Measurements from ENCODE around the gene GAS2L2.

Gene GAS2L2

DNA sequence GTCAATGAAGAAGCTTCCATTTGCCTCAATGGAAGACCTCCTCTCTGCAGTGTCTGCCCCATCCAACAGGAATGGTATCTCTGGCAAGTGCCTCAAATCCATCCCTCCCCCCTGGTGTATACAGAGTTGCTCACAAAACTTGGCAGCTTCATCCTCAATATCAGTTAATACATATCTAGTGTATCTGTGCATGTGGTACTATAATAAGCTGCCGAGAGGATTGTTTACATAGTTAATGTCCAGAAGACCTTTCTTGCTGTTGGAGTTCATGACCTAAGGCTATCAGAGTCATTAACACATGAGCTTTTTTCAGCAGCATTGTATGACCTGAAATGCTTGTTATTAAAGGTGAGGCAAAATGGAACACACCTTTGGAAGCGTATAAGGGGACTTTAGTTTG, 35.6 kb downstream of the GAS2L2 start:
- TF ChIP-seq CTCF (IDR thresholded peaks at IDR 0.05) = no peak

DNA sequence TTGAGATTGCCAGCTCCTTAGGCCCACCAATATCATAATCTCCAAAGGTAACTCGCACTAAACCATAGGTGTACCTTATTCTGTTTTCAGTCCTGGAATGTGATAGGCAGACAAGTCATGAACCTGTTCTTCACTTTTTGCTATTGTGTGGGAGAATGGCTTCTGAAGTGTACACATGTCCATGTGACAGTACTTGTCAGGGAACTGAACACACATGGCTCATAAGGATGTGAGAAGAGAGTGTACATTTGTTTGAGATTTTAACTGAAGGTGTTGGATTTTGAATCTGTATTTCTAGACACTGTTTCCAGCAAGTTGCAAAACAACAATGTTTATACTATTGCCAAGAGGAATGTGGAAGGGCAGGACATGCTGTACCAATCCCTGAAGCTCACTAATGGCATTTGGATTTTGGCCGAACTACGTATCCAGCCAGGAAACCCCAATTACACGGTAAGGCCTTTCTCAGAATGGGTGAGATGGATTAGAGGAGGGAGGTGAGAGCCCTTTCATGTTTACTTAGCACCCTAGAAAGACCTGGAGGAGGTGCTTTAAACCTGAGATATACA, 36.1 kb downstream of the GAS2L2 start:
- no peak for TF ChIP-seq CTCF (IDR thresholded peaks at IDR 0.05)

GRCh38 chr17:35716173-35716572, 36.9 kb downstream of the GAS2L2 start:
- TF ChIP-seq CTCF (IDR thresholded peaks at IDR 0.05) = no peak

GRCh38 chr17:35715416-35715815, 37.6 kb downstream of the GAS2L2 start:
- TF ChIP-seq CTCF (IDR thresholded peaks at IDR 0.05) = no peak

DNA sequence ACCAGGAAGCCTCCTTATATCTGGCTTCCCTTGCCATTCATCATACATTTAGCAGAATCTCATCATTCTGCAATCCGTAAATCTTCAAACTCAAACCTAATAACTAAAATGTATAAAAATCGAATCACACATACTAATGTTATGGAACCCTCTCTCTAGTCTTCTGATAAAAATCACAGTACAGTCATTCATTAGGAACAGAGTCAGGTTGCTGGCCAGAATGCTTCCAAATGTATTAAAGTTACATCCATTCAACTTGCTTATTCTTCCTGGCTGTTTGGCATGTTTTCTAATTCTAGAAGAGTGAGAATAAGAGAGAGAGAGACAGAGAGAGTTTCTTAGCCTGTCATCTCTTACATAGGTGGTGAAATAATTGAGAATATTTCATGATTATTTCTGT, 38.1 kb downstream of the GAS2L2 start:
- no peak for TF ChIP-seq CTCF (IDR thresholded peaks at IDR 0.05)

DNA sequence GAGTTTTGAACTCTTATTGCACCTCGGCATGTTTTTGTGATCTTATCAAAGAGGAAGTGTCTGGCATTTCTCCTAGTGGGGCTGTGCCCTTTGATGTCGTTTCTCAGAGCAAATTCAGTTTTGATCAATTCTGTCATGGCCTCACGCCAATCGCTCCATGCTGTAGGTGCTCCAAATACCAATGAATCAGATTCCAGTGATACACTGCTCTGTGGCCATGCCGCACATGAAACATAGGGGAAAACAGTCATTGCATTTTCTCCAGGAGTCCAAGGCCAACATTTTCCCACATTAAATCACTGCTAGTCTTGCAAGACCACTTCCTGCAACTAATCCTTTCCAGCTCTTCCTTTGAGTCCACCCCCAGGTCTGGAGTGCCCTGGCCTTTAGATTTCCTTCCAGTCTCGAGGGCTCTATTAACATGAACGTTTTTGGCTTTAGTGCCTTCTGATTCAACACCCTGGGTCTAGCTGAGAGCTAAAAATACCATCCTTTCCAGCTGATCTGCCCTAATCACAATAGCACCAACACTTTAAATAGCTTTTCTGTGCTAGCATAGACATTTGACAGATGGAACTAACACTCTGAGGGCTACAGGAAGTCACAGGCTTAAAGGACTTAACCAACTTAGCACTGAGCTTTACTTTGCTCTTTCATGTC, 39.8 kb downstream of the GAS2L2 start:
- no peak for TF ChIP-seq CTCF (IDR thresholded peaks at IDR 0.05)

DNA sequence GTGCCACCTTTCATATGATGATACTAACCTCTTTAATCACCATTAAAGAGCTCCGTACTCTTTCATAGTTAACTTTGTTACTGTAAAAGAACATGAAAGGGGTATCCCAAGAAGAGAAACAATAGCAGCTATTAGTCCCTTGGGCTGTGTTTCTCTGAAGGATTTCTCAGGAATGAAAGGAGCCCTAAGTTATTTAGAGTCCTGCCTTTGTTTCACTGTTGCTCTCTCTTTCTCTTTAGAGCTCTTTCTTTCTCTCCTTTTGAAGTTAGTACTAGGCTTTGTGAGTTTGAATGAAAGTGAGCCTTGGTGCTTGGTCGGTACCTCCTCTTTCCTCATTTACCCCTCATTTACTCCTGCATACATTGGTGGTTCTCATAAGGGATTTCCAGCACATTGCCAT, 42.1 kb downstream of the GAS2L2 start:
- TF ChIP-seq CTCF (IDR thresholded peaks at IDR 0.05) = no peak

GRCh38 chr17:35709874-35710273, 43.2 kb downstream of the GAS2L2 start:
- no peak for TF ChIP-seq CTCF (IDR thresholded peaks at IDR 0.05)
